Fibroblast of the aortic adventitia (primary cell): Measurements from ENCODE around the gene ATP7B. TPM values are rescaled to one million over a fixed set of nuclear protein-coding genes. Genes with fewer than 3 reads are reported as not detected.

Experiments used
- DNase-seq: peaks from one replicate; pipeline ENCODE4 v3.0.0-alpha.2; 2010; ENCODE audit warnings: low read depth
- H3K4me3 ChIP-seq: 2 replicates; pipeline ENCODE4 v1.5.1; 2011; ENCODE audit warnings: low read depth, mild to moderate bottlenecking, control low read depth, low read length, moderate library complexity
- CTCF ChIP-seq: IDR thresholded peaks from 2 replicates; pipeline ENCODE4 v1.5.1; 2011; ENCODE audit warnings: mild to moderate bottlenecking, low read length, control low read depth, inconsistent platforms; ENCODE audit not compliant: insufficient read depth
- total RNA-seq: library from RNA; depleted of rRNA; stranded (reverse); fragments of >200 nt; gene quantifications from 2 replicates; pipeline ENCODE4 v1.2.3, GENCODE V29; 2012; ENCODE audit warnings: low replicate concordance

The ATP7B gene
- total RNA-seq, 1 donor: 1.5 TPM

- TF ChIP-seq CTCF: no peak
- no peak overlapping the region for H3K4me3 ChIP-seq
- DNase-seq: no peak
These were observed 91.7 kb downstream of the ATP7B start for GRCh38 chr13:51919531-51919930.

- no peak overlapping the region for H3K4me3 ChIP-seq
- DNase-seq: no peak
- TF ChIP-seq CTCF: no peak
These were observed 94.3 kb downstream of the ATP7B start for GRCh38 chr13:51916962-51917361.

- no peak for DNase-seq
These were observed 95.0 kb downstream of the ATP7B start for GRCh38 chr13:51916051-51916818.

GRCh38 chr13:51914137-51914493, 97.1 kb downstream of the ATP7B start:
- no peak overlapping the region for H3K4me3 ChIP-seq
- no peak for TF ChIP-seq CTCF
- no peak for DNase-seq

More at GRCh38 chr13:51916051-51916818, 95.0 kb downstream of the ATP7B start:
- no peak for TF ChIP-seq CTCF
- no peak overlapping the region for H3K4me3 ChIP-seq

- no peak for DNase-seq
- TF ChIP-seq CTCF: no peak
- H3K4me3 ChIP-seq: no peak overlapping the region
These were observed 97.7 kb downstream of the ATP7B start for GRCh38 chr13:51913421-51914136.

GRCh38 chr13:51912511-51913225, 98.6 kb downstream of the ATP7B start:
- no peak for TF ChIP-seq CTCF
- no peak for DNase-seq
- H3K4me3 ChIP-seq: no peak overlapping the region
